GM10266 (cell line): ENCODE results near the gene DBF4.
"Not testable (repeated sequence)": the region's sequence is repeated elsewhere in the genome, so short reads cannot be mapped to it uniquely, and the experiment has no call there.

Source experiments
- DNase-seq: peaks from one replicate; pipeline ENCODE4 v3.0.0; 2012; ENCODE audit errors: extremely low spot score
- TF ChIP-seq, protein P1 (sequence below): IDR thresholded peaks from 2 replicates; pipeline ENCODE4 v1.5.1; 2012; ENCODE audit warnings: mild to moderate bottlenecking, low read depth; ENCODE audit not compliant: control insufficient read depth, insufficient read depth; ENCODE audit errors: missing control alignments

DBF4 gene

DNA sequence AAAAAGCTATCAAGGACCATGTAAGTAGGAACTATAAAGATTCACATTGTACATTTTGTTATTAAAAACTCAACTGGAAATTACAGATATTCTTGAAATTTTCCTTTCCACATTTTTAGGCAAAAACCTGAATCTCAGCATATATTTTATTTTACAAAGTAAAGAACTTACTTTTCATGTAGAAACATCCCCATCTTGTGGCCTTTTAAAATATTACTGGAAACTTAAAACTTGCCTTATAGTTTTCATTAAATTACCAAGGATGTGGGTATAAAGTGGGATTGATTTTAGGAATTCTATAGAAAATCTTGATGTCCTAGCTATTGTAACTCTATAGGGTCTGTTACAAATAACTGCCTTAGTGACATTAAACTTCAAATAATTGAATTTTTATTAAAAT lies 10.6 kb downstream of the DBF4 start:
- TF ChIP-seq, protein P1, sequence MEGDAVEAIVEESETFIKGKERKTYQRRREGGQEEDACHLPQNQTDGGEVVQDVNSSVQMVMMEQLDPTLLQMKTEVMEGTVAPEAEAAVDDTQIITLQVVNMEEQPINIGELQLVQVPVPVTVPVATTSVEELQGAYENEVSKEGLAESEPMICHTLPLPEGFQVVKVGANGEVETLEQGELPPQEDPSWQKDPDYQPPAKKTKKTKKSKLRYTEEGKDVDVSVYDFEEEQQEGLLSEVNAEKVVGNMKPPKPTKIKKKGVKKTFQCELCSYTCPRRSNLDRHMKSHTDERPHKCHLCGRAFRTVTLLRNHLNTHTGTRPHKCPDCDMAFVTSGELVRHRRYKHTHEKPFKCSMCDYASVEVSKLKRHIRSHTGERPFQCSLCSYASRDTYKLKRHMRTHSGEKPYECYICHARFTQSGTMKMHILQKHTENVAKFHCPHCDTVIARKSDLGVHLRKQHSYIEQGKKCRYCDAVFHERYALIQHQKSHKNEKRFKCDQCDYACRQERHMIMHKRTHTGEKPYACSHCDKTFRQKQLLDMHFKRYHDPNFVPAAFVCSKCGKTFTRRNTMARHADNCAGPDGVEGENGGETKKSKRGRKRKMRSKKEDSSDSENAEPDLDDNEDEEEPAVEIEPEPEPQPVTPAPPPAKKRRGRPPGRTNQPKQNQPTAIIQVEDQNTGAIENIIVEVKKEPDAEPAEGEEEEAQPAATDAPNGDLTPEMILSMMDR: no peak
- no peak for DNase-seq

DNA sequence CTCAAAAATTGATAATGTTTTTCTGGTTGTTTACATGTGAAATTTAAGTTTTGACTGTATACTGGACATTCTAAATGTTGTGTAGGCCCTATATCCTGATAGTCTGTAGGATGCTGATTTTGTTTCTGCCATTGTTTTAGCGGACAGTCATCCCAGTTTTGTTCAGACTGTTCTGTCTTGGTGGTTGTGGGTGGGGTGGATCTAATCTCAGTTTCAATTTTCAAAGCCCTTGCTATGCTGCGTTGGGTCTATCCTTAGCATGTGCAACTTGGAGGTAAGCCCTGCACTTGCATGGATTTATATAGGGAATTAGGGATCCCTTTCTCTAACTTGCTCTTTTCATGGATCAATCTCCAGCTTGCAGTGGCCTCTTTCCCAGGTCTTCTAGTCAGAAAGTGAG lies 19.1 kb downstream of the DBF4 start:
- TF ChIP-seq, protein P1: no peak
- no peak for DNase-seq

DNA sequence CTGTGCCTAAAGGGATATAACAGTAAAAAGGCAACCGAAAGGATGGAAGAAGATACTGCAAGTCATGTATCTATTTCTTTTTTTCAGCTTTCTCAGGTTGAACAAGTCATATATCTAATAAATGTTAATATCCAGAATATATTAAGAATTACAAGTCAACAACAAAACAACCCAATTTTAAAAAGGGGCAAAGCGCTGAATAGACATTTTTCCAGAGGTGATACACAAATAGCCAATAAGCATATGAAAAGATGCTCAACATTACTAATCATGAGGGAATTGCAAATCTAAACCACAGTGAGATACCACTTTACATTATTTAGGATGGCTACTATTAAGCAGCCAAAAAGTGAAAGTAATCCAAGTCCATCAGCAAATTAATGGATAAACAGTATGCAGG lies 23.0 kb downstream of the DBF4 start:
- no peak for DNase-seq
- TF ChIP-seq, protein P1: no peak

DNA sequence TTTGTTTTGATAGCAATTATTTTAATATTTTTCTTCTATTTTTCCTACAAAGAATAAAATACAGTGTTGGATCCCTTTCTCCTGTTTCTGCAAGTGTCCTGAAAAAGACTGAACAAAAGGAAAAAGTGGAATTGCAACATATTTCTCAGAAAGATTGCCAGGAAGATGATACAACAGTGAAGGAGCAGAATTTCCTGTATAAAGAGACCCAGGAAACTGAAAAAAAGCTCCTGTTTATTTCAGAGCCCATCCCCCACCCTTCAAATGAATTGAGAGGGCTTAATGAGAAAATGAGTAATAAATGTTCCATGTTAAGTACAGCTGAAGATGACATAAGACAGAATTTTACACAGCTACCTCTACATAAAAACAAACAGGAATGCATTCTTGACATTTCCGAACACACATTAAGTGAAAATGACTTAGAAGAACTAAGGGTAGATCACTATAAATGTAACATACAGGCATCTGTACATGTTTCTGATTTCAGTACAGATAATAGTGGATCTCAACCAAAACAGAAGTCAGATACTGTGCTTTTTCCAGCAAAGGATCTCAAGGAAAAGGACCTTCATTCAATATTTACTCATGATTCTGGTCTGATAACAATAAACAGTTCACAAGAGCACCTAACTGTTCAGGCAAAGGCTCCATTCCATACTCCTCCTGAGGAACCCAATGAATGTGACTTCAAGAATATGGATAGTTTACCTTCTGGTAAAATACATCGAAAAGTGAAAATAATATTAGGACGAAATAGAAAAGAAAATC lies 31.0 kb downstream of the DBF4 start:
- DNase-seq: not testable (repeated sequence)

DNA sequence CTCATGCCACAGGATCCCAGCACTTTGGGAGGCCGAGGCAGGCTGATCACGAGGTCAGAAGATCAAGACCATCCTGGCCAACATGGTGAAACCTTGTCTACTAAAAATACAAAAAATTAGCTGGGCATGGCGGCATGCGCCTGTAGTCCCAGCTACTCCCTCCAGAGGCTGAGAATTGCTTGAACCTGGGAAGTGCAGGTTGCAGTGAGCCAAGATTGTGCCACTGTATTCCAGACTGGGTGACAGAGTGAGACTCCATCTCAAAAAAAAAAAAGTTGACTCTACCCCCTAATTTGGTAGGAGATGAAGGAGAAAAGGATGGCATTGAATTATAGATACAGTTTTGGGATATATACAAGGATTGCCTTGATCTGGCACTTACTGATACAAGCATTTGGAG lies 32.5 kb downstream of the DBF4 start:
- DNase-seq: not testable (repeated sequence)

DNA sequence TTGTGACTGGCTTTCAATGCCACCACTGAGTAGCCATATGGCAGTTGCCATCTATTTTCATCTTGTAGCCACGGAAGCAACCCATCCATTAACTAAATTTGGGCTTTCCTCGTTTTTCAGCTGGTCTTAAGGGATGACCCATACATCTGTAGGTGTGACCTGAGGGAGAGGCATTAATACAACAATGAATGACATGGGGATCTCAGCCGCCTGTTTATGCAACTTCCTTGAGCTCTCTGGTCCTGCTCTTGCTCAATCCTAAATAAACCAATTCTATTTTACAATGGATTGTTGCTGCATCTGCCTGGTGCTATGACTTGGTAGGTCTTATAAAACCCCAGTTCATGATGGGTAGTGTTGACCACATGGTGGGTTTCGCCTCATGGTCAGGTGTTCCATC lies 35.8 kb downstream of the DBF4 start:
- no peak for DNase-seq
- TF ChIP-seq, protein P1: no peak

DNA sequence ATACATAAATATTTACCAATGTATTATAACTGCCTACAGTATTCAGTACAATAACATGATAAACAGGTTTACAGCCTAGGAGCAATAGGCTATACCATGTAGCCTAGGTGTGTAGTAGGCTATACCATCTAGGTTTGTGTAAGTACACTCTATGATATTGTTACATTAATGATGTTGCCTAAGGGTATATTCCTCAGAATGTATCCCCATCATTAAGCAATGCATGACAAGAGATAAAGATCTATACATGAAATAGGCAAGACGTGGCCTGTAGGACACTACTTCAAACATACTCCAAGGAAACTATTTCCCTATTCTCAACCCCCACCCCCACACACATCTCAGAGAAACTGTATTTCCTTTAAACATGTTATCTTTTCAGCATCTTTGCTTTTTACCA lies 42.4 kb downstream of the DBF4 start:
- TF ChIP-seq, protein P1: no peak

DNA sequence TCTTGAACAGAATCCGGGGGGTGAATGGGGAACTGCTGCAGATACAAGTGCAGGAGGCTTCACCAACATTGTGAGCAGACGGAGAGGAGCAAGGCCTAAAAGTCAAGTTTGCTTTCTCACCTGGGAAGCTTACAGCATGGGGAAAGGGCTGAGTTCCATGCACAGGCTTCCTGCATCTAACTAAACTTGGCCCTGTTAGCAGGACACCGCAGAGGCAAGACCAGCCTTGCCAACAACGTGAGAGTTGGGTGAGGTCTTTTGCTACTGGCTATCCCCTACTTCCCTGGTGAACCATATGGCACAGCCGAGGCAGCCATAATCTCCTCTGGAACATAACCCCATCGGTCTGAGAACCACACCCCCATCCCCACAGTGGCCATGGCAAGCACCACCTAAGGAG lies 43.6 kb downstream of the DBF4 start:
- no peak for DNase-seq
- TF ChIP-seq, protein P1: no peak

More for the DNA sequence above, 42.4 kb downstream of the DBF4 start:
- DNase-seq: no peak
